Right lobe of liver (tissue), 4 donors: ENCODE data around the gene HECW1.

Experiments
- CTCF ChIP-seq, 4 donors: fragments of 200-600 bp in 3 of 4; fragments of 450-650 bp in 1 of 4; IDR thresholded peaks; one replicate each; pipeline versions ENCODE4 v1.5.1 to v1.8.0; 2016 to 2022; ENCODE audit warnings: antibody characterized with exemption in 4 of 4, mild to moderate bottlenecking in 2 of 4
- POLR2A ChIP-seq: fragments of 450-650 bp; IDR thresholded peaks from one replicate; pipeline ENCODE4 v1.6.1; 2017; ENCODE audit warnings: antibody characterized with exemption, mild to moderate bottlenecking
- donor health status: DM: no; HTN: no; CAD: no.
- donor health status: DM: no; HTN: no; CAD: no.
- donor health status: DM: no; HTN: yes; CAD: no.

- TF ChIP-seq POLR2A (no peak), CTCF (IDR thresholded peaks at IDR 0.05) (no peak)
These were observed 31.6 kb downstream of the HECW1 start for GRCh38 chr7:43143918-43144589.
